CD4-positive, alpha-beta T cell treated with Interferon alpha-2 for 1 hour (primary cell): ENCODE results near the gene CA10.

Experiments
- DNase-seq, 2 donors: peaks; one replicate each; pipeline ENCODE4 v3.0.0-alpha.2; 2020 to 2022

CA10 gene

DNA sequence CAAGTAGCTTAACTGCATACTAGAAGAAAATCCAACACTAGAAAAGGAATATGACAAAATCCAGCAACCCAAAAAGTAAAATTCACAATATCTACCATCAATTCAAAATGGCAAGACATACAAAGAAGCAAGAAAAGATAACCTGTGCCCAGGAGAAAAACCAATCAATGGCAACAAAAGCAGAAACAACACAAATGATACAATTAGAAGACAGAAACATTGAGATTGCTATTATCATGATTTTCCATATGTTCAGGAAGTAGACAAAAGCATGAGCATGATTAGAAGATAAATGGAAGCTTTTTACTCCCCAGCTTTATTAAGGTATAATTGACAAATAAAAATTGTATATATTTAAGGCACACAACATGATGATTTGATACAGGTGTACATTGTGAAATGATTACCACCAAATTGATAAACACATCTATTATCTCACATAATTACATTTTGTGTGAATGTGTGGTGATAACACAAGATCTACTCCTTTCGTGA is 117.3 kb downstream of the CA10 start:
- DNase-seq, result no peak

DNA sequence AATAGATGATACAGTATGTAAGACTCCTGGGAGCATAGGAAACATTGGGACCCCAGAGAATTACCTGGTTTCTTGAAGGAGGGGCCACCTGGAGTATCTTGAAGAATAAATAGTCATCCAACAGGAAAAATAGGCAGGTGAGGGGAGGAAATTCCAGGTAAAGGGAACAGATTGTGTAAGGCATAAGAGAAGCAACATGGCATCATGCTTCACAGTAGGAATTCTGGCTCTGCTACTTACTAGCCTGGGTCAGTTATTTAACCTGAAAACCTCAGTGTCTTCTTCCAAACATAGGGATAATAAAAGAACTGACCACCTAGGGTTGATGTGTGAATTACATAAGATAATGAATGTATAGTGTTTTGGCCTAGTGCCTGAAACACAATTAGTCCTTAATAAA is 122.1 kb downstream of the CA10 start:
- no peak for DNase-seq

DNA sequence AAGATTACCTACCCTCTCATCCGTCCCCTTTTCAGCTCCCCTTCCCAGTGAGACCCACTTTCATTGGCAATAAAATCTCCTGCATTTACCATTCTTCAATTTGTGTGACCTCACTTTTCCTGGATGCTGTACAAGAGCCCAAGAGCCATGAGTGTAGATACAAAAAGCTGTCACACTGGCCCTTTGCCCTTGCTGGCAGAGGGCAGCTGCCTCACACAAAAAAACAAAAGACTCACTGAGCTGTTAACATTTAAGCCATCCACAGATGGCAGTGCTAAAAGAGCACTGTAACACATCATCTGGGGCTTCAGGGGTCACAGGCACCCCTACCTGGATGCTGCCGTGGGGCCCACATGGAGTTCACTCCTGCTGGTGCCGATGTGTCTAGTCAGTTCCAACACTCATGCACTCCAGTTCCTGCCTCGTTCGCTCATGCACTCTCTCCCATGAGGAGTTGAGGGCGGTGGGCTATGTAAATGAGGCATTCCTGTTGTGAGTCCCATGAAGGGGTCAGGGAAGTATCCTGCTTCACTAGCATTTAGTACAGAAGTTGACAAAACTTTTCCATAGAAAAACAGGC is 123.1 kb downstream of the CA10 start:
- DNase-seq, result no peak

DNA sequence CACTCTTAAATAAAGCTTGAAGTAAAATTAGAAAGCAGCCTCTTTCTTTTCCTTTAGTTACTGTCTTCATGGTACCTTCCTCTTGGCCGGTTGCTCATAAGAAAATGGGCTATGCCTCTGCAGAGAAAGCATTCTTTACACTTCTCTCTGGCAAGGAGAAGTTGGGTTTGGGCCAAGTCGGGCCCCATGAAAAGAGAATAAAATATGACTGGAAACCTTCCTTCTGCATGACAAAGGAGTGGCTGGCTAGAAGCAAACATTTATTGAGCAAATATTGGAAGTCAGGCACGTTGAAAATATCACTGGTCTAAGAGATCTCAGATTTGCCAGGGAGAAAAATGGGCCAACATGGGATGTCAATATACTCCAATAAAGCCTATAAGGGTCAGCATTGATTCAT is 126.1 kb downstream of the CA10 start:
- no peak for DNase-seq

DNA sequence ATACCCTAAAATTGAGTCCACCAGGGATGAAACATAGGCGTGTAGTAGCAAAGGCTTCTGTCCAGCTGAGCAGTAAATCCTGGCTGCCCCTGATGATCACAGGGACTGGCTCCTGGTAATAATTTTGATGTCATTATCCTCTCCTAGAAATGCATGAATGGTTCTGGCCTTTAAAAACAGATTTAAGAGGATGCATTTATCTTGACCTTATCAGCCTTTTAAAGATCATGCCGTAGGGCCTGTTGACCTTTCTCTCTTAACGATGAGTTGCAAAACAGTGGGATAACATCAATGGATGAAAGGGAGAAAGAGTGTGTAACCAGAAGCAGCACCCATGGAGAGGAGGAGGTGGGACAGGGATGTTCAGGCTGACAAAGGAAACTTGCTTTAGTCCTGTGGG is 128.5 kb downstream of the CA10 start:
- no peak for DNase-seq

DNA sequence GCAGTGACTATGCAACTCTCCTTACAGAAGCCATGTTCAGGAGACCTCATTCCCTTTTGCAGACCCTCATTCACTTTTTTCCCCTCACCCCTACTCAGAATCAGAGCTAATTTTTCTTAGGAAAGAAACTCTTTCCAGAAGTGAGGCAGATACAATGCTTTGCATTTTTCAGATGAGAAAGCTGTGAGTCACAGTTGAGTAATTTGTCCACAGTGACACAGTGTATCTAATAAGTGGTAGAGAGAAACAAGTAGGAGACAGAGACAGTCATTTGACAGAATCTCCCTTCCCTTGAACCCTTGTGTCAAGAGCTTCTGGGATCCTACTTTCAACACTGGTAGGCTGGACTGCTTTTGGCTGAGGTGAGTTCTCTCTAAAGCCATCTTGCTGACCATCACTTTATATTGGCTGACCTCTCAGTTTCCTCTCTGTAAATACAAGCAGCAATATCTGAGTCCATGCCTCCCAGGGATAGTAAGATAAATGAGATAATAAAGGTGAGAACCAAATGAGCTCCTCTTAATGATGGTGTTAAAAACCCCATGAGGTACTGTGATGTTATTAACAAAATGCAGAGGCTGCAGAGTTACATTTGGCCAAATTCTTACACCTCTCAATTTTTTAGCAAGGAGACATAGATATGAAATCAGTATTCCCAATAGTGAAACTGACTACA is 130.8 kb downstream of the CA10 start:
- DNase-seq, result no peak

DNA sequence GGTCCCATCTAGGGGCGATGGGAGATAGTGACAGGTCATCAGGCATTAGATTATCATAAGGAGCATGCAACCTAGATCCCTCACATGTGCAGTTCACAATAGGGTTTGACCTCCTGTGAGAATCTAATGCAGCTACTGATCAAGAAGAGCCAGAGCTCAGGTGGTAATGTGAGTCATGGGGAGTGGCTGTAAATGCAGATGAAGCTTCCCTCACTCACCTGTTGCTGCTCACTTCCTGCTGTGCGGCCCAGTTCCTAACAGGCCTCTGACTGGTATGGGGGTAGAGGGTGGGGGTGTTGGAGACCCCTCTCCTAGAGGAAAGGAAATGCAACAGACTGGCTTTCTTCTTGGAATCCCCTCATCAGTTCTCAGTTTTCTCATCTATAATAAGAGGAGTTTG is 131.4 kb downstream of the CA10 start:
- DNase-seq, result no peak

DNA sequence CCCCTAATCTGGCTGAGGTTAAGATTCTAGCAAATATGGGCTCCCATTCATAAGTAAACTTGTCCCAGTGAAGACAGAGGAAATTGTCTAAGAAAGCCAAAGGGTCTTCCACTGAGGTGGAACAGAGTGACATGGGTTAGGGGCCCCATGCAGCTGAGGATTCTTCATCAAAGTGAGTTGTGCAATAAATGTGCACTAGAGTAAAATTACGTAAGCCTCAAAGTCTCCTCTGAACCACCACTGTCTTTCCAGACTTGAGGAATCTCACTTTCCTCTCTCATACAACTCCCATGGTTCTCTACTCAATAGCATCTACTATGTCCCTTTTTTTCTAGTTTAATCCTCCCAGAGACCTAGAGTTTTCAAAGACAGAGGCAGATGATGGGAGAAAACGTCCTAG is 132.4 kb downstream of the CA10 start:
- DNase-seq, result no peak

DNA sequence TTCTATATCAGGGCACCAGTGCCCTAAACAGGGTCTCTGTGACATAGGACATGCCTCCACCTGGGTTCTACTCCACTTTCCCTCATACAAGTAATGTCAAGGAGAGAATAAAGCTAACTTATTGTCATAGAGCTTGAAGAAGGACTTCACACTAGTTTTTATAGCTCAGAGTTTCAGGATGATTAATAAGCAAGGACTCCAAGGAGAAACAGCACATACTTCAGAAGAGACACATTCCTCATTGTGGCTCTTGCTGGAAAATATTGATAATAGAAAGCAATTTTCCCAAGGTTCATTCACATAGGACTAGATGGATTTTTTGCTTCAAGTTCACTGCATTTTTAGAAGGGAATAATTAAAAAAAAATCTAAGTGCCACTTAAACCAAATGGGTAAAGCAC is 133.3 kb downstream of the CA10 start:
- no peak for DNase-seq

DNA sequence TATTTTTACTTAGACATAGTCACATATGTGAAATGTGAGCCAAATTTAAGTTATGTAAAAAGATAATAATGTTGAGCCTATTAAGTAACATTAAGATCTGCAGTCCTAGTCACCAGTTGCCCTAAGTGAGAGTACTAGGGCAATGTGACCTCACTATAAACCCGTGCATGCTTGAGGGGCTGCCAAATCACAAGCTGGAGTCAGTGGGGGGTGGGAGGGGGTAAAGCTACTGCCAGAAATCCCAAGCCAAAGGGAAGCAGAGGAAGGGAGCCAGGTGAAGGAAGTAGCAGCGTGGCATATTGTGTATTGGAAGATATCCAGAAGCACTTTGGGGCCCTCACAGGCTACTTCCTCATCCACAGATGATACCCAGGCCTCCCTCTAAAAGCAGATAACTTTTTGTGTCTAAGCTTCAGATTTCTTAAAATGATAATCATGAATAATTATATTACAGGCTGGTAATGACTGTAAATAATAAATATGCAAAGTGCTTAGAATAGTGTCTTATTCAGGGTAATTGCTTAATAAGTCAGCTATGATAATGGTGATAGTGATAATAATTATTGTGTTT is 134.1 kb downstream of the CA10 start:
- no peak for DNase-seq

DNA sequence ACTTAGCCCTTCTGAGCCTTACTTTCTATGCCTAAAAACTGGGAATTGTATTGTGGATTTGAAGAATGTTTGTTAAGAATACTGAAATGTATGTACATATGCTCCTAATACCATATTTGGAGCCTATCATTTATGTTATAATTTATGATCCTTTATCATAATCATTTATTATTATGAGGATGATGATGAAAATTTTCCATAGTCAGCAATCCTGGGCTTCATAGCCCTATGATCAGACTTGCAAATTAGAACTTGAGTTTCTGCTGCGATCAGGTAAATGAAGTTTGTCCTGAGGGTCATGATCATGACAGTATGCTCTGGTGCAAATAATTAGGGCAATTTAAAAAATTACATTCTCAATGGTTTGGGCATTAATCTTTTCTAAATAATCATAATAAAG is 147.4 kb downstream of the CA10 start:
- DNase-seq, result no peak

DNA sequence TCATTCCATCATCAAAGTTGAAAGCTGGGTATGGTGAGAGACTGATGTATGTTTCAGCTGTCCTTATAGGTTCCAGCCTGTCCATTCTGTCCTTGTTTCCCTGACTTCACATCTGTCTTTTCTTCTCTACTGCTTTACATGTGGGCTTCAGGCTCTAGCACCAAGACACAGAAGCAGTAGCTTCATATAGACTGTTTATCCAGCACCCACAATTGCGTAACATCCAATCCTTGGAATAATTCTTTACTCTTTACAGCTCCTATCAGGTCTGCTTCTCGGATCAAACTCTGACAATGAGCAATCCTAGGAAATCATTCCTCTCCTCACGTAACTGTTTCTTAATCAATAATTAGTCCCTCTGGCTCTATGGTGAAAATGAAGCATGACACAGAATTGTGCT is 158.9 kb downstream of the CA10 start:
- no peak for DNase-seq

DNA sequence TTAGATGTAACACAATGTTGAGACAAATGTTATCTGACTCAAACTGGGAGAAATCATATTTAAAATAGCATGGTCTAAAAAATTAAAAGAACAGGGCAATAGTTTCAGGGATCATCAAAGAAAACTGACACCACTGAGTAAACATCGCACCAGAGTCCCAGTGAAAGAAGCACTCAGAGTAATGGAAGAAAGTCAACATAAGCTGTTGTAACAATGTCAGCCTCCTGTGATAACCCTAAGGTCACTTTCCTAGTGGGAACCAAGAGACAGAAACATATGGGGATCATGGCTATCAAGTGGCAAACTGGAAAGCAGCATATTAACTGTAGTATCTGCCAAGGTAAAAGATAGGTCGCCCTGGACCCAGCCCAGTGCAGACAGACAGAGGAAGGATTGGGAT is 160.8 kb downstream of the CA10 start:
- DNase-seq, result no peak

DNA sequence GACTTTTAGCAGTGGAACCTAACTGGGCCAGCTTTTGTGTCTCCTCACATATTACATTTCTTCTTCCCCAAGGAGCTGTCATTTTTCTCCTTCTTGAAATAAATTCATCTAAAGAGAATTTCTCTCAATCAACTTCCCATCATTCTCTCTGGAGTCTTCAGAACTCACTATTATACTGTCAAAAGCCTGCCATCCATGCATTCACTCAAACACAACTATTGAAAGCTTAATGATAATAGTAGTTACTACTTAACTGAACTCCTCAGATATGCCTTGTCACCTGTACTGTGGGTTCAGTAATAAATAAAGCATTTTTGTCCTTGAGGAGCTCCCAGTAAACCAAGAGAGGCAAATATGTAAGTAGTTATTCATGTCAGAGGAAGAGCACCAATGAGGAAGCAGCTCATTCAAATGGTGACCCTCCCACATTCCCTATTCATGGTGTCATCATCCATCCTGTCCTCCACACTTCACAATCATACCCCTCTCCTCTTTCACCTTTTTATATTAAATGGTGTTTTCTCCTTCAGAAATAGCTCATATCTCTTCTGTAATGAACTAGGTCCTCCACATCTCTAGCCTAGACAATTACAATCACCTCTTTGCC is 162.6 kb downstream of the CA10 start:
- DNase-seq, result no peak

DNA sequence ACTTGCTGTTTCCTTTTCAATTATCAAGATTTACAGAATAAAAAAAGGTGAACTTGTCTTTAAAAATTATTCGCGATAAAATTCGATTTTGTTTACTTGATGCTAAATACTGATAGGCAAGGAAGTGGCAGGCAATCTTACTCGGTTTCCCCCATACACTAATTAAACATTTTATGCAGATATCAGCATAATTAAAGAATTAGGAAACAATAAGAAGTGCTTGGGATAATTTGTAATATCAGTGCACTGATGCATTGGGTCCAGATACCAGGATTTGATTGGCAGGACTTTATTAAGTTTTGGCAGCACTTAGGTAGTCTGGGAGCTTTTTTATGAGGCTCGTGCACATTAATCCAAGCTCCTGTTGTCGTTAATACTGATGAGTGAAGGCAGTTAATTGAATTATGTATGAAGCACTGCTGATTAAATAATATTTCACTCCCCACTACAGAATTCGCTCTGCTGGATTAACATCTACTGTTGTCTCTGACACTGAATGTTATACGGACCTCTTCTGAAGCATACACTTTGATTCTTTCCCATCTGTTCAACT is 165.6 kb downstream of the CA10 start:
- no peak for DNase-seq

DNA sequence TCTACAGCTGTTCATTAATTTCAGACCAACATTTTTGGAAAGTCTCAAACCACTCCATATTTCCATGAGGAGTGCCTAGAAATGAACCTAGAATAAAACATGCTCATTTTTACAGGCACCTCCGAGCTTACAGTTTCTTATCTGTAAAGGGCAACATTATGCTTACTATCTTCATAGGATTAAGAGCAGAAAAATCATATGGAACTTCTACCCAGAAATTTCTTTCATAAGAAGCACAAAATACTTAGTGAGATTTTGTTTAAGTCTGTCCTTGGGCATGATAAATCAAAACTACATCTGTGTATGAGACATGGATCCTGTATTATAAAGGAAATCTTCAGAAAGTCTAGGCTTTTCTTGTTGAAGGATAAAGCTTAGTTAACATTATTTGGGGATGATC is 187.4 kb downstream of the CA10 start:
- no peak for DNase-seq

DNA sequence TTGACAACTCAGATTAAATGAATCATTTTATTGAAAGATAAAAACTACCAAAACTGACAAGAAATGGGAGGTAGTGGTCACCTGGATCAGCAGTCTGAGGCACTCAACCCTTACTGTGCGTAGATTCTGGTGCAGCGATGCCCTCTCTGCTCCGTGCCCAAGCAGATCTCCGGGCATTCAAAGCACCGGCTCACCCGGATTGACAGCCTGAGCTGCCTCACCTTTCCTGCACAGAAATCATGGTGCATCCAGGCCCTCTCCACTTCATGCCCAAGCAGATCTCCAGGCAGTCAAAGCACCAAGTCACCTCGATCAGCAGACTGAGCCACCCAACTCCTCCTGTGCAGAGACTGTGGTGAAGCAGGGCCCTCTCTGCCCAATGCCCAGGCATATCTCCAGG is 196.8 kb downstream of the CA10 start:
- DNase-seq, result no peak

DNA sequence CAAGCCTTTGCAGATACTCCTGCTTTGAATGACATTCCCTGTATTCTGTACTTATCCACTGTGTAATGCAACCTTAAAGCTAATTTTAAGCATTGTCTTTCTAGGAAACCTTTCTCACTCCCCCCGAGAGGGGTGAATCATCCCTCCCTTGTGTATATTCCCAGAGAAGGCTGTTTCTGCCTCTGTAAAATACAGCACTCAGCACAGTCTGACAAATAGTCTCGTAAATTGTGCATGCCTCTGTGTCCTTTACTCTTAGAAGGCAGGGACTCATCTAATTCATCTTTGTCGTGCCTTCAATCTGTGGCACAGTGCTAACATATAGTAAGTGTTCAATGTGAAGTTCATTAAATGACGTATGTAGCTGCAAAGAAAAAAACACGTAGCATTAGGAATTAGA is 200.7 kb downstream of the CA10 start:
- DNase-seq, result no peak

DNA sequence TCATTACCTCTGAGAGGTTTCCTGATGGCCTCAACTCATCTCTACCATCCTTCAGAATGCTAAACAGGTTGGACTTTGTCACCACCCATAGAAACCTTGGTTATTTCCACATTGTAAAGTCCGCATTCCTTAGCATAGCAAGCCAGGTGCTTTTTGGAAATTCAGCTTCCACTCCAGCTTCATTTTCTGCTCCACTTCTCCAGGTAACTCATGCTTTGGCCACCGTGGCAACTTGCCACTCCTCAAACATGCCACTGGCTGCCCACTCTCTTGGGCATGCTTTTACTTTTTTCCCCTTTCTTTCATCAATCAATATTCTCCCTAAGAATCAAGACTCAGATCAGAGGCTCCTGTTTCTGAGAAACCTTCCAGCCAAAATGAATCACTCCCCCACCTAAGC is 203.3 kb downstream of the CA10 start:
- DNase-seq, result no peak

DNA sequence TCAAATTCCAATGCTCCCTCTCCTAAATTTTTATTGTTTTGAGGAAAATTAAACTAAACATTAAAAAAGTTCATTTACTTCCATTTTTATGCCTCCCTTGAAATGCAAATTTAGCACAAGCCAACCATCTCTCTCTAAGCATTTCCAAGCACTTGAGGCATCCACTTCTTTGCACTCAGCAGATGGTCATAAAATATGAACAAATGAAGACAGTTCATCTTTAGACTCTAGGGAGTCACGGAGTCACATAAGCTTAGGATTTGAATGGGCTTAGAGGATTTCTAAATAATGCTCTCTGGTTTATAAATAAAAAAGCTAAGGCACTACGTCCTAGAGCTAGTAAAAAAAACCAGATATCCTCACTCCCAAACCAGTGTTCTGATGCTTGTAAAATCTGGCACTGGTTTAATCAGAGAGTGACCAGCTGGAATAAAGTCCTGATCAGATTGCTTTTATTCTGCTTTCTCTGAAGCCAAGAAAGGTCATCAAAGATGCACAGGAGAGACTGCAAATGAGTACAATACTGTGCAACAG is 204.2 kb downstream of the CA10 start:
- no peak for DNase-seq

DNA sequence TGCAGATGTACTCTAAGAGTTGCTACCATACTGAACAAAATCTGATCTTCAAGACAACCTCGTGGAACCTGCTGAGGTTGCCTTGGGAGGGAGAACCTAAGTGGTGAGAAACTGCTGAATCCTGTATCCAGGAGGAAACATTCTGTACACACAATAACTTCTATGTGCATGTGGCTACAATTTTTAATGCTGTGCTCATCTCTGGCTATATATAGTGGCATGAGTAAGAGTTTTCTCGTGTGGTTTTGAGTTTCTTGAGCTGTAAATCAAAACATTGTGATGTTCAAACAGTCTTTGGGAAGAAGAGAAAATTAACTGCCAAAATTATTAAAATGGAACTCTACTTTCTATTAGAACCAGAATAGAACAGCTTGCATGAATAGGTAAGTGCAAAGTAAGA is 206.8 kb downstream of the CA10 start:
- no peak for DNase-seq

DNA sequence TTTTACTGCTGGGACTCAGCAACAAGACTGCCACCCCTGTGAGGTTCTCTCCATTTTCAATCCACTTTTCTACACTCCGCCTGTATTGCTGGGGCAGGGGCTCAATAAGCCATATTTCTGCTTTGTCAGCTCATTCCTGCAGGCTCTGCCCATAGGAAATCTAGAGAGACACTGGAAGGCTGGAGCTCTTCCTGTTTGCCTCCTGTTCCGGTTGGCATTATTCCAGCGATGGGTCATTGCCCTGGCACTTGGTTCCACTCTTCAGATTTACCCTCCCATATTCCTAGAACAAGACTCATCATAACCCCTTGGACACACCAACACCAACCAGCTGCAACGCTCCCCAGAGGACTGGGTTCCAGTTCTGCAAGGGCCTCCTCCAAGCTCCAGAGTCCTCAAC is 210.4 kb downstream of the CA10 start:
- DNase-seq, result no peak

DNA sequence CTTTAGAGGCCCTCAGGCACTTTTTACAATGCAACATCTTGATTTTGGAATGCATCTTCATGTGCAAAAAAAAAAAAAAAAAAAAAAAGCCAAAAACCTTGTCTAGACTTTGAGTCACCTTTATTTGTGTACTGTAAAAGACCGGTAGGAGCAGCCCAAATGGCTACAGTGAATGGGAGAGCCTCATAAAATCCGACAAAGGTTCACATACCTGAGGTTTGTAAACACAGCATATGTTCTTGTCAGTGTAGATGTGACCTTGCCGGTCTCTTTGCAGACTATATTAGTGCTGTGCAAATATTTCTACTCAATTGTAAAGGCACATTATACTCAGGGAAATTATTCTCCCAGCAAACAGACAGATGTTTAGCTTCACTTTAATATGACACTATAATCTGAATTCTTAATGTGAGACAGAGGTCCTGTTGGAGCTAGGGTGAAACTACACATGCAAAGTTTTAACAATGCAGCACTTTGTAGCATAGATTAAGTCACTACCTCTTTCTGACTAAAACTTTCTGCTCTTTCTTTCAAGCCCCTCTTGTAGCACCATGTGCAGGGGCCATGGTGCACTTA is 211.3 kb downstream of the CA10 start:
- DNase-seq, result no peak
